Superior temporal gyrus (tissue), 1 donor: Measurements from ENCODE around the gene COL6A1.
"Not testable (repeated sequence)": the region's sequence is repeated elsewhere in the genome, so short reads cannot be mapped to it uniquely, and the experiment has no call there.

Source experiments
- DNase-seq: peaks from one replicate; pipeline ENCODE4 v3.0.0-alpha.2; 2016; ENCODE audit errors: extremely low spot score

The COL6A1 gene

DNA sequence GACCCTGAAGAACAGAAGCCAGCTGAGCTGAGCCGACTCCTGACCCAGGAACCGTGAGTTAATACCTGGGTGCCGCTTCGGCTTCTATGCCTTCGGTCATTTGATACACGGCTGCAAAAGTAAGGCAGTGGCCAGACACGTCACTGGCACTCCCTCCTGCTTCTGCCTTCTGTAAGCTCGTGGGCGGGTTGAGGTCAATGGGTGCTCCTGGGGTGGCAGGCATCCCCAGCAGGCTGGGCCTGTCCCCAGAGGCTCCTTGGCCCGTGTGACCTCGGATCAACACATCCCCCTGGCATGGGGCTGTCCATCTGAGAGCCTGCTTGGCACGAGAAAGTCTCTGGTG is 35.7 kb upstream of the COL6A1 start:
- no peak for DNase-seq

DNA sequence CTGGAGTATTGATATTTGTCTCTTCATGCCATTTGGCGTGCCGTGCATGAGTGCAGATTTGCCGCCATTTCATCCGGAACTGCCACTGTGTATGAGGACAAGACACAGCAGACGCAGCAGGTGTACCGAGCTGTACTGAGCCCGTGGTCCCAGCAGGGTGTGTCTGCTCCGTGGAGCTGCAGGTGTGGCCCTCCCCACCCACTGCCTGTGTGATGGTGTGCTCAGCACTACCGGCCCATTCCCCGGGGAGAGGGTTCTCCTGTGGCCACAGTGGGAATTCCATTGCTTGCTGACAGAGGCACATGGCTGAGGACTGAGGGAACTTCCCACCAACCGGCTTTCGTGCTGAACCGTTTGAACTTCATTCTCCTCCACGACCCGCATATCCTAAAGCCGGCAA is 34.3 kb upstream of the COL6A1 start:
- no peak for DNase-seq

DNA sequence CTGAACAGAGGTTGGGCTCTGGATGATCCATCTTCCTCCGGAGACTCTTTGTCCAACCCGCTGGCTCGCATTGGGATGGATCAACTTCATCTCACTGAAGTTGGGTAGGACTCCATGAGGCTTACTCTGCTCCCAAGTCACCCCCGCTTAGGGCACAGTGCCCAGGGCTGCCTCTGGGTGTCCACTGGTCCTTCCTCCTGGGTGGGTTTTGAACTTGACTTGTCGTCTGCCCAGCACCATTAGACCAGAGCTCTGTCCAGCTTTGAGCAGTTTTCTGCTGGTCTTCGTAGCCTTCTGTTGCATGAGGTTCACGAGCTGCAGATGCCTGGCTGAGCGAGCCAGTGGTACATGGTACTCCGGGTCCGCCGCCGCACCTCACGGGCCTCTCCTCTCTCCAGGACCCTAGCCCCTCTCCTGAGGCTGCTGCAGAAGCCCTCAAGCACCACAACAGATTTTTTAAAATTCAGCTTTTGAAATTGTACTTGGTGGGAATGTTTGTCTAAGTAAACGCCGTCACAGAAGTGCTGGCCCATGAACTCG is 33.8 kb upstream of the COL6A1 start:
- no peak for DNase-seq

DNA sequence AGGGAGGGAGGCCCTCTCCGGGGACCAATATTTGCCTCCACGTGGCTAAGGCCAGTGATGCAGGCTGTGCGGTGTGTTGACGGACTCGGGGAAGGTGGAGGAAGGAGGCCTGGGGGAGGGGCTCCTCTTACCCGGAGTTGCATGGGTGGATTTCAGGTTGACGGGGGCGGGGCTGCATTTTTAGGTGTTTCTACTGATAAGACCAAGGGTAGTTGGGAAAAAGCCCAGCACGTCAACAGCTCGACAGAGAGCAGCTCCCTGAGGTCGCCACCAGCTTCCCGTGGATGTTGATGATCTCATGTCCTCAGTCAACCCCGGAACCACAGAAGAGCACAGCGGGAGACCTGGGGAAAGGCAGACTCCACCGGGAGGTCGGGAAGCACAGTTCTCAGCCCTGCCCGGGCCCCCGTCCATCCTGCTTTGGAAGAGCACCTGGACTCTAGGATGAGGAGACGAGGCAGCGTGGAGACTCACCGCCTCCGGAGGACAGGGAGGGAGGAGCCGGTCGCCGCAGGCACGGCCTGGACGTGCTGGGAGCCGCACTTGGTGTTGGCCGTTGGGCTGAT is 32.9 kb upstream of the COL6A1 start:
- DNase-seq: no peak

DNA sequence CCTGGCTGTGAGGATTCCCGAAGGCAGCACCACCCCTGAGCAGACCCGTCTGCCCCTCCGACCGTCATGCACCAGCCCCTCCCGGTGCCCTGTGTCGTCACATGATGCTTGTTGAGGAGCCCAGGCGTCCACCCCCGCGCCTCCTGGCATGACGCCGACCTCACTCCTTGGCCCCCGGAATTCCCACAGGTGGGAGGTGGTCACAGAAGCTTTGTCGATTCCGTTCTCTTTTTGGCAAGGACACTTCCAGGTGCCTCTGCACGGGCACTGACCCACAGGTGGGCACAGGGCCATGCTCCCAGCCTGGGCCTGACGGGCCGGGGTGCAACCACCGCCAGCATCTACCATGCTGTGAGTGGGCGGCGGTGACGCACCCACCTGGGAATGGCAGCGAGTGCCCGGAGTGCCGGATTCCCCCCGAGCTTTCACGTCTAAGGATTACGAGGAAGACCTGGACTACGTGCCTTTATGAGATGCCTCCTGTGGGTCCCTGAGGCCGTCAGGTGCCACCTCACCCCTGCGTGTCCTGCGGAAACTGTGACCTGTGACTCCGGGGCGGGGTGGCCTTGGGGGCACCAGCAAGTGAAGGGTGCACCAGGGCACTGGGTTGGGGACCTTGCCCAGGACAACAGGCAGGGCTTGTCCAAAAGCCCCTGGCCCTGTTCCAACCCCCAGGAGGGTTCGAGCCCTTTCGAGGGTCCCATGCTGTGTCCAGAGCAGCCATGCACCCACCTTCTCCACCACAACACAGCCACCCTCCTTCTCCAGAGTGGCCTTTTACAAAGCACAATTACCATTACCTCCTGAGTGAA is 31.4 kb upstream of the COL6A1 start:
- no peak for DNase-seq

DNA sequence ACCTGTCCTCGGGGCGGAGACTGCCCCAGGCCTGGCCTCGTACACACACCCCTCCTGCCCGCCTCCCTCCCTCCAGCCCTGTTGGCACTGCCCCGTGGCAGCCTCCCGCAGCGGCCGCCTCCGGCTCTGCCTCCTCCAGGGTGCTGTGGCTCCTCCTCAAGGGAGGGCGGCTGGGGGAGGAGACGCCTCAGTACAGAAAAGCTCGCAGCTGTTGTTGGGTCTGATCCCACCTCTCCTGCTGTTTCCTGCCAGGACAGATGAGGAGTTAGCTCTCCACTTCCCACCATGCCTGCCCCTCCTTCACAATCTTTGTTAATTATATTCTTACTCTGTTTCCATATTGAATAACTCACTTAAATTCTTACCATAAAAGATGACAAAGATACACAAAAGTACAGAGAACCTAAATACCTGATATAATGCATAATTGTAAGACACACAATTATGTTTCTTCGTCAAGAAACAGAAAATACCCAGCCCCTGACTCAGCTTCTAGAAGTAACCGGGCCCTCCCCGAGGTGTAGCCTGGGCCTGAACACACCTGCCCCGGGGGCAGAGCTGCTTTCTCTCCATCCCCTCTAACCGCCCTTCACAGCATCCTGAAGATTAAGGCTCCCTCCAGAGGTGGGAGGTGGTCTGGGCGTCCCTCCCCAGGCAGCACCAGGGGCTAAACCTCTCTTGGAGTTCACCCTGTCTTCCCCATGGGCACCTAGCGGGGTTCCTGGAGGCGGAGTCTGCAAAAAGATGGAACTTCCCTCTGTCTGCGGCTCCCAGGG is 30.6 kb upstream of the COL6A1 start:
- DNase-seq: no peak

DNA sequence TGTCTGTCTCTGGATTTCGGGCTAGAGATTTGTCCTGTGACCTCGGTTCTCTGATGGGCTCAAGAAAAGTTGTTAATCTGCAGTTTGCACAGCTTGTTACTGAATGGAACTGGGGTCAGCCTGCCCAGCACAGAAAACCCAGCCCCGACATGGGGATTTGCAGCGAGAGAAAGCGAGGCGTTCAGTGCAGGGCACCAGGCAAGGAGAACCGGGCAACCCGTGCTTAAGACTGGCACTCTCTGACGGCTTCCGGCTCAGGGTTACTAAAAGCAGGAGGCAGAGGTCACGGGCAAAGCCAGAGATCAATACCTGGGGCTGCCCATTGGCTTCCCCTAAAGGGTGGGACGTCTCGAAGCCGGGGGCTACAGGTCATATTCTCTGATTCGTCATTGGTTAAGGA is 29.9 kb upstream of the COL6A1 start:
- DNase-seq: no peak

DNA sequence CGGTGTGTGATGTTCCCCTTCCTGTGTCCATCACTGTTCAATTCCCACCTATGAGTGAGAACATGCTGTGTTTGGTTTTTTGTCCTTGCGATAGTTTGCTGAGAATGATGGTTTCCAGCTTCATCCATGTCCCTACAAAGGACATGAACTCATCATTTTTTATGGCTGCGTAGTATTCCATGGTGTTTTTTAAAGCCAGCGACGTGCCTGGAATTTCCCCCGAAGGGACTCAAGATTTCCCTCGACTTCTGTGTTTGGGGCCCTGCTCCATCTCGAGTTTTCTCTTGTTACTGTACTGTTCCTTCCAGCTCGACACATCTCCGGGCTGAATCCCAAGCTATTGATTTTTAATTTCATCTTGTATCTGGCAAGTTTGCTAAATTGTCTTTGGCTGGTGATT is 29.0 kb upstream of the COL6A1 start:
- not testable (repeated sequence) for DNase-seq

DNA sequence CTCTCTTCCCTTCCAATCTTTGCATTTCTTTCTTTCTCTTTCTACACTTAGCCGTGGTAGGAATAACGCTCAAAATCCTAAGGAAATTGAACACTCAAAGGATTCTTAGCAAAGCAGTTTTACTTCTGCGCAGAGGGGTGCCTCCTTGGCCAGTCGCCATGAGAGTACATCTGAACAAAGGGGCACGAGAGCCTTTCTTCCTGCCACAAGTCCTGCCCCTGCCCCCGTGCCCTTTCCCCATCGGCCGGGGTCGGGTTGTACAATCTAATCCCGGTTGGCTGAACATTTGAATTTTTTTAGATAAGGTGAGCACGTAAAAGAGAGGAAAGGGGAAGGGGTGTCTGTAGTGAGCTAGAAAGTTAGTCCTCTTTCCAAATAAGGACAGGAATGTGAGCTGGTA is 28.6 kb upstream of the COL6A1 start:
- DNase-seq: no peak

DNA sequence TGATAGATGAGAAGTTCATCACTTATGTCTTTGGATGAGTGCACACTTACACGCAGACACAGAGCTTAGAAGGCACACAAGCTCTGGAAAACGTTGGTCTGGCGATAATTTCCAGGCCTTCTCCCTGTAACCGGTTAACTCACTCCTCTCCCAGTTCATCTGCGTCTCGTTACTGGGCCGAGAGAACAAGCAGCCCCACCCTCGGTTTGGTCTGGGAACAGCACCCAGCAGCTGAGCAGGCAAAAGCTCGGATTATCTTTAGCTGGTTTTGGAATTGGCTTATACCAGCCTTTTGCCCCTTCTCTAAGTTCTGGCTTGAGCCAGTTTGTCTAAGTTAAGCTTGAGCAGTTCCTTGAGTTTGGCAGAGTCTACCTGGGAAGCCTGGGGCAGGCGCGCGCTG is 27.3 kb upstream of the COL6A1 start:
- DNase-seq: no peak

DNA sequence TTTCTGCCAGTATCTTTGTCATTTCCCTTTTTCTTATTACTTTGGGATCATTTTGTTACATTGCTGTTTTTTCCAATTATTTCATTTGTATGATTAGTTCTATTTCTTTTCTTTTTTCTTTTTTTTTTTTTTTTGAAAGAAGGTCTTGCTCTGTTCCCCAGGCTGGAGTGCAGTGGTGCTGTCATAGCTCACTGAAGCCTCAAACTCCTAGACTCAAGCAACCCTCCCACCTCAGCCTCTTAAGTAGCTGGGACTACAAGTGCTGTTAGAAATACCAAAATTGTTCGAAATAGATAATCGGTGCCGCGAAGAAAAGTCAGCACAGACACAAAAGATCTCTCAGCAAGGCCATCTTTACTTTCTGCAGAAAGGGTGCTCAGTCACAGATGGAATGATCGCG is 26.6 kb upstream of the COL6A1 start:
- DNase-seq: no peak

DNA sequence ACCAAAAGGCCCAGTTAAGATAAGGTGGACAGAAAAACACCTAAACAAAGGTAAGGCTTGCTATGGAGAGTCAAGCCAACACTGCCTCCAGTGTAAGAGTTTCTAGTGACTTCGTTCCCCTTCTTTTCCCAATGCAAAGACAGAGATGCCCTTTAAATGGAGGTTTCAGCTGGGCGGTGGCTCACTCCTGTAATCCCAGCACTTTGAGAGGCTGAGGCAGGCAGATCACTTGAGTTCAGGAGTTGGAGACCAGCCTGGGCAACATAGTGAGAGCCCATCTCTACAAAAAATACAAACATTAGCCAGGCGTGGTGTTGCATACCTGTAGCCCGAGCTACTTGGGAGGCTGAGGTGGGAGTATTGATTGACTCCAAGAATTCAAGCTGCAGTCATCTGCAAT is 24.0 kb upstream of the COL6A1 start:
- DNase-seq: no peak

DNA sequence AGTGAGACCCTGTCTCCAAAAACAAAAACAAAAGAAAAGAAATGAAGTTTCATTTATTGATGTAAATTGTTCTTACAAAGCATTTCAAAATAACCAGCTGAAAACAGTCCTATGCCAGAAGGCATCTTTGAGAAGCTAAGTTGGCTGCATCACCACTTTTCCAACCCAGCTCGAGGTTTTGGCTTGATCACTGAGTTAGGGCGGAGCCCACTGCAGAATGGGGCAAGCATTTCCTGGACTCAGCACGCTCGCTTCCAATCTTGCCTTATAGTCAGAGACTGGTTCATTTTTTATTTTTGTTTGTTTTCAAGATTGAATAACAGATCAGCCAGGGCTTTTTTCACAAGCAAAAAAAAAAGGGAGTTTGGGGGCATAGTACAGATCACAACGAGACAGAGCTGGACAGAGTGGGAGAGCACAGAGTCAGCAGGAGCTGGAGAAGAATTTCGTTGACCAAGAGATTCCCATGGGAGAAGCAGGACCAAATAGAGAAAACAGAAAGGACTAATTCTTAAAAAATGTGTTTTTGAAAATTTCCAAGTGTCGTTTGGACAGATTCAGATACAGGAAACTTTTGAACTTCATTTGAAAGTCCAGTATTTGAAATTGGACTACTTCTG is 23.5 kb upstream of the COL6A1 start:
- no peak for DNase-seq

DNA sequence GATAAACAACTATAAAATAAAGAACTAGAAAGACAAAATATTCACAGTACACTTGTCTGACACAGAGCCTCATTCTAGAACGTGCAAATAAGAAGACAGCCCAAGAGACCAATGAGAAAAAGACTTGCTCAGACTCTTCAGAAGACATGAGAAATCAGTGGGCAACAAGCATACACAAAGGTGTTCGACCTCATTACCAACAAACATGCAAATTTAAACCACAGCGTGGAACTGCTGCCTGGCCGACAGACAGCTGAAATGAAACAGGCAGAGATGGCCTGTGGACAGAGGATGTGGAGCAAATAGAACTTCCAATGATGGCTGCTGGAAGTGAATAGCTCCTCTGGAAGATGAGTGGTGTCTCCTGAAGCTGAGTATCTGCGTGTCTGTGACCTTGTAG is 22.4 kb upstream of the COL6A1 start:
- no peak for DNase-seq

DNA sequence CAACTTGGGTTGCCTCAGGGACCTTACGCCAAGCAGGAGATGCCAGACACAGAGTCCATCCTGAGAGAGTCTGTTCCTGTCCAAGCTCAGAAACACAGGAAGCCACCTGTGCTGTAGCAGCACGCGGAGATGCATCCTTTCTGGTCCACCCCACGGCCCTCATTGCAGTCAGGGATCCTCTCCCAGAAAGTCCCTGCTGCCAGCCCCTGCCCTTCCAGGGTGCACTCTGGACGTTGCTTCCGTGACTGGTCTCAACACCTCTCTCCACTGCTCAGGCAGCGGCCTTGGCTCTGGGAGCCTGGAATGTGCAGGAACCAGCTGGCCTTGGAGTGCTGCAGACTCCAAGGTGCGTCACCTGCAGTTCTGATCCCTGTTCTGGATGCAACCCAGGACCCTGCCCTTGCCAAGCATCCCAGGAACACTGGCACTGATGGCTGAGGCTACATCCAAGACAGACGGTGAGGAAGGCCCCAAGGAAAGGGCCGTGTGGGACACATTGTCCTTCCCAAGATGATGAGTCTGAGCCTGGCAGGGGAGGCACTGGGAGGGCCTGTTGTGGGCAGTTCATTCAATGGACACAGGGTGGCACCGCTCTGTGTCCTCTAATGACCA is 21.7 kb upstream of the COL6A1 start:
- no peak for DNase-seq

DNA sequence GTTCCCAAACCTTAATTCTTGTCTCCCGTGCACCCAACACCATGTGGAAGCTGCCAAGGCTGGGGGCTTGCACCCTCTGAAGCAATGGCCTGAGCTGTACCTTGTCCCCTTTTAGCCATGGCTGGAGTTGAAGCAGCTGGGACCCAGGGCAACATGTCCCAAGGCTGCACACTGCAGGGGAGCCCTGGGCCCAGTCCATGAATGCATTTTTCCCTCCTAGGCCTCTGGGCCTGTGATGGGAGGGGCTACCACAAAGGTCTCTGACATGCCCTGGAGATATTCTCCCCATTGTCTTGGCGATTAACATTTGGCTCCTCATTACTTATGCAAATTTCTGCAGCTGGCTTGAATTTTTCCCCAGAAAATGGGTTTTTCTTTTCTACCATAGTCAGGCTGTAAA is 20.2 kb upstream of the COL6A1 start:
- DNase-seq: not testable (repeated sequence)

DNA sequence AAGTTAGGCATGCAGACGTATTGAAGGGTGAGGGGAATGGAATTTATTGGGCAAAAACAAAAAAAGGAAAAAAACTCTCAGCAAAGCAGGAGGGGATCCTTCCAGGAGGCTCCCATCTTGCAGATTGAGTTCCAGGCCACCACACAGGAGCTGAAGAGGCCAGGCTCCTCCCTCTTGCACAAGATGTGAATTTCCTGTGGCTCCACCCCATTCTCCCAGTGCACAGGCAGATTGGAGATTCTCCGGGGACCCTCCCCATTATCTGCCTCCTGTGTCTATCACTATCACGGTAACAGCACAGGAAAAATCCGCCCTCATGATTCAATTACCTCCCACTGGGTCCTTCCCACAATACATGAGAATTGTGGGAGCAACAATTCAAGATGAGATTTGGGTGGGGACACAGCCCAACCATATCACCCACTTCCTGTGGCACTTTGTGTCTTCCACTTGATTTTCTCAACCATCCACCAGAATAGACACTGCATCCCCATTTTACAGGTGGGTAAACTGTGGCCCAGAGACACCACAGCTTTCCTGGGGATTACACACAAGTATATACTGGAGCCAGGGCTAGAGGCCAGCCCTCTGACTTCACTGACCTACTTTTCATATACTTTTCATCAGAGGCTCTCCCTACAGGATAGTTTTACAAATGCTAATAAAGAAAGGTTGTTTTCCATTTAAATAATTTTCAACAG is 18.9 kb upstream of the COL6A1 start:
- no peak for DNase-seq

DNA sequence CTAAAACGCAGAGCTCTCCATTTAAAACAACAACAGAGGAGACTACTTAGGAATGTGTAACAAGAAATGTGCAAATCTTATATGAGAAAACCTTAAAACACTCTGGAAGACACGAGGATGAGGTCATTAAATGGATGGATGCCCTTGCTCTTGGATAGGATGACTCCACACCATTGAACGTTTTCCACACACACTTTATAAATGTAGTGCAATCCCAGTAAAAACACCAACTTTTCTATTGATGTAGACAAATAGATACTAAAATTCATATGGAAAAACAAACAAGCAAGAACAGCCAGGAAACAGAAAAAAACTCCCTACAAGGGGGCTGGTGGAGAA is 18.4 kb upstream of the COL6A1 start:
- DNase-seq: no peak

DNA sequence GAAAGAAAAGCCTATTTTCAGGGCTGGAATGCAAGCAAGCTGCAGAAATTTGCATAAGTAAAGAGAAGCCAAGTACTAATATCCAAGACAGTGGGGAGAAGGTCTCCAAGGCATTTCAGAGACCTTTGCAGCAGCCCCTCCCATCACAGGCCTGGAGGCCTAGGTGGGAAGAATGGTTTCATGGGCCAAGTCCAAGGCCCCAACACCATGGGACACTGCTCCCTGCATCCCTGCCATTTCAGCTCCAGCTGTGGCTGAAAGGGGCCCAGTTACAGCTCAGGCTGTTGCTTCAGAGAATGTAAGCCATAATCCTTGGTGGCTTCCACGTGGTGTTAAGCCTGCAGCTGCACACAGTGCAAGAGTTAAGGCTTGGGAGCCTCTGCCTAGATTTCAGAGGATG is 16.9 kb upstream of the COL6A1 start:
- DNase-seq: no peak

DNA sequence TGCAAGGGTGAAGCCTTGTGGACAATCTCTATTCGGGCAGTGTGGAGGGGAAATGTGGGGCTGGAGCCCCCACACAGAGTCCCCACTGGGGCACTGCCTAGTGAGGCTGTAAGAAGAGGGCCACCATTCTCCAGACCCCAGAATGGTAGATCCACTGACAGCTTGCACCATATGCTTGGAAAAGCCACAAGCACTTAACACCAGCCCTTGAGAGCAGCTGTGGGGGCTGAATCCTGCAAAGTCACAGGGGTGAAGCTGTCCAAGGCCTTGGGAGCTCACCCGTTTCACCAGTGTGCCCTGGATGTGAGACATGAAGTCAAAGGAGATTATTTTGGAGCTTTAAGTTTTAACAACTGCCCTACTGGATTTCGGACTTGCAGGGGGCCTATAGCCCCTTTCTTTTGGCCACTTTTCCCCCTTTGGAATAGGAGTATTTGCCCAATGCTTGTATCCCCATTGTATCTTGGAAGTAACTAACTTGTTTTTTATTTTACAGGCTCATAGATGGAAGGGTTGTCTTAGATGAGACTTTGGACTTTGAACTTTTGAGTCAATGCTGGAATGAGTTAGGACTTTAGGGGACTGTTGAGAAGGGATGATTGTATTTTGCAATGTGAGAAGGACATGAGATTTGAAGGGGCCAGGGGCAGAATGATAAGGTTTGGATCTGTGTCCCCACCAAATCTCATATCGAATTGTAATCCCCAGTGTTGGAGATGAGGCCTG is 16.3 kb upstream of the COL6A1 start:
- DNase-seq: no peak
